Neural cell (in vitro differentiated cells): ENCODE data around the gene HLA-A.

ENCODE experiments used
- CTCF ChIP-seq: fragments of 450-650 bp; IDR thresholded peaks from 2 replicates; pipeline ENCODE4 v1.5.1; 2014; ENCODE audit warnings: antibody characterized with exemption, mild to moderate bottlenecking, moderate library complexity; ENCODE audit not compliant: poor library complexity, severe bottlenecking
- EP300 ChIP-seq: fragments of 450-650 bp; conservative IDR thresholded peaks from 2 replicates; pipeline ENCODE4 v1.6.1; 2014; ENCODE audit warnings: antibody characterized with exemption, mild to moderate bottlenecking, moderate library complexity; ENCODE audit not compliant: poor library complexity, severe bottlenecking
- EZH2 ChIP-seq: fragments of 200-600, 300-800 bp; shearing (Covaris generic), sonication (generic); IDR thresholded peaks from 2 replicates; pipeline ENCODE4 v1.6.1; 2014; ENCODE audit warnings: antibody characterized with exemption, low read length, borderline replicate concordance, mild to moderate bottlenecking; ENCODE audit not compliant: insufficient read depth, poor library complexity, severe bottlenecking
- MXI1 ChIP-seq: fragments of 450-650 bp; conservative IDR thresholded peaks from 2 replicates; pipeline ENCODE4 v1.6.1; 2014; ENCODE audit warnings: antibody characterized with exemption, mild to moderate bottlenecking; ENCODE audit not compliant: poor library complexity, severe bottlenecking
- RAD21 ChIP-seq: fragments of 450-650 bp; conservative IDR thresholded peaks from 2 replicates; pipeline ENCODE4 v1.6.1; 2014; ENCODE audit warnings: antibody characterized with exemption, mild to moderate bottlenecking, moderate library complexity
- REST ChIP-seq: IDR thresholded peaks from 2 replicates; pipeline ENCODE4 v1.6.1; 2012; ENCODE audit warnings: borderline replicate concordance
- SMC3 ChIP-seq: fragments of 450-650 bp; conservative IDR thresholded peaks from 2 replicates; pipeline ENCODE4 v1.6.1; 2014; ENCODE audit warnings: antibody characterized with exemption, mild to moderate bottlenecking, moderate library complexity; ENCODE audit not compliant: poor library complexity

DNA sequence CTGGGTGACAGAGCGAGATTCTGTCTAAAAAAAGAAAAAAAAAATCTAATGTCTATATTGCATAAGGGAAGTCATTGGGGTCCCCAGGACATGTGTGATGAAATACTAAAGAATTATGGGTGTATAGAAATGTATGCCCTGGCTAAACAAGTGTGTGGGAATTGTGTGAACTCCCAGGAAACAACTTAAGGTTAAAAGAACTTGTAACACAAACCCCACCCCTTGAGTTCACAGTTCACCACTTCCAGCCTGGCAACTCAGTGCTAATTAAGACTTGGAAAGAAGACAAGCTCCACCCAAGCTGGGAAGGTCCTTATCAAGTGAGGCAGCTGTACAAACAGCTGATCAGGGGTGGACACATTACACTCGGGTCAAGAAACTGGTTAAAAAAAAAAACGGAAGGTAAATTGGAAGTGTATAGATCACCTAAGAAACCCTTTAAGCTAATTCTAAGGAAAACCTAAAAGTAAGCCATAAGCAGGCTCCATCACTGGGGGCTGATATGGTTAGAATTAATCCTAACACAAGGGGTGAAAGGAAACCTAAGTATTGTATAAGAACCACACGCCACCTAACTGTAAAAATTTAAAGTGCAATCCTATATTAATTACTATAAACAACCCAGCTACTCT is 25.2 kb downstream of the HLA-A start:
- TF ChIP-seq EZH2: no peak
- no peak for TF ChIP-seq REST
- no peak for TF ChIP-seq CTCF
- no peak for TF ChIP-seq EP300
- TF ChIP-seq RAD21: no peak
- no peak for TF ChIP-seq MXI1
- no peak for TF ChIP-seq SMC3
